B cell (primary cell): Measurements from ENCODE around the gene ARRB1. TPM values are rescaled to one million over a fixed set of nuclear protein-coding genes. Genes with fewer than 3 reads are reported as not detected.

Source experiments
- ATAC-seq: fragments of 200-7000 bp; cut with Tn5 transposase; one replicate; pipeline ENCODE4 v1.10.0; 2021; ENCODE audit warnings: low read depth, mild to moderate bottlenecking, moderate number of reproducible peaks, moderate library complexity
- CTCF ChIA-PET: fragments of 350-600 bp; sonication (Branson Sonifier 250); formaldehyde crosslinking; loops from one replicate; lab custom pipeline; 2021; ENCODE audit warnings: antibody characterized with exemption, inconsistent platforms; lab: Charles Lee
- POLR2A ChIA-PET: fragments of 350-600 bp; sonication (Branson Sonifier 250); formaldehyde crosslinking; loops from one replicate; lab custom pipeline; 2021; ENCODE audit warnings: antibody characterized with exemption; lab: Charles Lee
- DNase-seq: peaks from one replicate; pipeline ENCODE4 v3.0.0; 2013
- H2AFZ ChIP-seq: 2 replicates; pipeline ENCODE4 v1.6.1; 2012; ENCODE audit warnings: mild to moderate bottlenecking, low read depth, low read length; ENCODE audit not compliant: insufficient read depth, poor library complexity, severe bottlenecking
- H3K27ac ChIP-seq, 2 donors: 1 replicate in 1 of 2; 2 replicates in 1 of 2; pipeline ENCODE4 v1.5.1; 2012 to 2013; ENCODE audit warnings: low read length in 2 of 2, mild to moderate bottlenecking in 2 of 2, moderate library complexity in 1 of 2
- H3K27me3 ChIP-seq, 4 experiments: fragments of 200-600 bp in 1 of 4; sonication (generic) in 1 of 4; replicated peaks in 1 of 4; 1 replicate in 2 of 4; 2 replicates in 2 of 4; pipeline versions ENCODE4 v1.6.1 to v1.7.0; 2013 to 2016; ENCODE audit warnings: low read length in 3 of 4, mild to moderate bottlenecking in 2 of 4, mixed read lengths in 1 of 4, moderate library complexity in 1 of 4; ENCODE audit not compliant: insufficient read depth in 4 of 4, control insufficient read depth in 3 of 4; ENCODE audit errors: control extremely low read depth in 1 of 4
- H3K36me3 ChIP-seq, 2 experiments: replicated peaks in 1 of 2; 1 replicate in 1 of 2; 2 replicates in 1 of 2; pipeline versions ENCODE4 v1.6.1 to v1.7.1; 2013; ENCODE audit warnings: low read length in 1 of 2; ENCODE audit not compliant: insufficient read depth in 2 of 2, control insufficient read depth in 1 of 2; ENCODE audit errors: control extremely low read depth in 1 of 2, extremely low read depth in 1 of 2
- H3K4me1 ChIP-seq, 2 donors: fragments of 200-600 bp in 1 of 2; sonication (generic) in 1 of 2; 1 replicate in 1 of 2; 2 replicates in 1 of 2; pipeline versions ENCODE4 v1.5.1 to v1.6.1; 2013 to 2017; ENCODE audit warnings: low read length in 2 of 2; ENCODE audit not compliant: control insufficient read depth in 2 of 2, insufficient read depth in 2 of 2
- H3K4me2 ChIP-seq: replicated peaks from 2 replicates; pipeline ENCODE3; 2012; ENCODE audit warnings: mild to moderate bottlenecking, low read depth, low read length; ENCODE audit not compliant: poor library complexity, severe bottlenecking
- H3K4me3 ChIP-seq, 5 experiments: fragments of 200-600 bp in 1 of 5; sonication (generic) in 1 of 5; 1 replicate in 3 of 5; 2 replicates in 2 of 5; pipeline versions ENCODE4 v1.5.1 to v1.7.0; 2011 to 2016; ENCODE audit warnings: low read length in 4 of 5, mild to moderate bottlenecking in 4 of 5, low read depth in 2 of 5, control low read depth in 1 of 5, moderate library complexity in 1 of 5; ENCODE audit not compliant: insufficient read depth in 1 of 5; ENCODE audit errors: control extremely low read depth in 1 of 5, extremely low read depth in 1 of 5
- H3K79me2 ChIP-seq: fragments of 200-600 bp; sonication (generic); one replicate; pipeline ENCODE4 v1.6.0; 2016; ENCODE audit warnings: low read length; ENCODE audit not compliant: control insufficient read depth, insufficient read depth
- H3K9ac ChIP-seq: fragments of 200-600 bp; sonication (generic); 2 replicates; pipeline ENCODE4 v1.6.1; 2017; ENCODE audit warnings: mild to moderate bottlenecking, low read length, moderate library complexity
- H3K9me3 ChIP-seq, 3 donors: one replicate each; pipeline versions ENCODE4 v1.6.1 to v1.7.1; 2013; ENCODE audit warnings: low read length in 2 of 3; ENCODE audit not compliant: control insufficient read depth in 2 of 3, insufficient read depth in 1 of 3; ENCODE audit errors: control extremely low read depth in 1 of 3
- H4K20me1 ChIP-seq: 2 replicates; pipeline ENCODE4 v1.6.0; 2012; ENCODE audit warnings: mild to moderate bottlenecking, low read length; ENCODE audit not compliant: insufficient read depth, control insufficient read depth, poor library complexity, severe bottlenecking
- H3K27ac Mint-ChIP-seq: one replicate; pipeline ENCODE4 v1.8.0; 2021; ENCODE audit warnings: mixed read lengths
- H3K27me3 Mint-ChIP-seq: one replicate; pipeline ENCODE4 v1.8.0; 2021; ENCODE audit warnings: mixed read lengths
- H3K4me1 Mint-ChIP-seq: one replicate; pipeline ENCODE4 v1.8.0; 2021; ENCODE audit warnings: mixed read lengths
- H3K4me3 Mint-ChIP-seq: one replicate; pipeline ENCODE4 v1.8.0; 2021; ENCODE audit warnings: mixed read lengths
- H3K9me3 Mint-ChIP-seq: one replicate; pipeline ENCODE4 v1.8.0; 2022; ENCODE audit warnings: mixed read lengths; ENCODE audit not compliant: insufficient read depth
- EZH2 ChIP-seq: IDR thresholded peaks from 2 replicates; pipeline ENCODE4 v1.6.1; 2012; ENCODE audit warnings: borderline replicate concordance, low read depth, mild to moderate bottlenecking, moderate library complexity, low read length; ENCODE audit not compliant: insufficient read depth, poor library complexity, severe bottlenecking
- WGBS: methylation state at CpG from one replicate; pipeline ENCODE4 v1.1.5; 2013; ENCODE audit warnings: missing lambda C conversion rate; ENCODE audit not compliant: insufficient coverage; 5-methylcytosine and 5-hydroxymethylcytosine counted together
- intact Hi-C: fragments of 100-400 bp; cut with micrococcal nuclease; formaldehyde crosslinking; loops from one replicate; pipeline ENCODE4 v1.10.0; 2022
- polyA plus RNA-seq: library from polyadenylated mRNA; depleted of rRNA; stranded (reverse); fragments of >200 nt; gene quantifications from 2 replicates; pipeline ENCODE4 v1.2.3, GENCODE V29; 2012
- total RNA-seq, 2 donors: library from RNA; stranded (reverse); fragments of 120-200 nt in 1 of 2; gene quantifications; 1 replicate in 1 of 2; 2 replicates in 1 of 2; pipeline versions ENCODE4 v1.2.3 to v1.2.4, GENCODE V29; 2013 to 2022
- TF ChIP-seq, protein P1 (sequence below): fragments of 200-600 bp; IDR thresholded peaks from one replicate; pipeline ENCODE4 v1.8.0; 2022; ENCODE audit warnings: antibody characterized with exemption, mild to moderate bottlenecking

The ARRB1 gene
- total and polyA plus RNA-seq, 2 donors (not counting 1 experiment from before 2014, with no cell fraction given): 1.0 to 1.9 TPM

DNA sequence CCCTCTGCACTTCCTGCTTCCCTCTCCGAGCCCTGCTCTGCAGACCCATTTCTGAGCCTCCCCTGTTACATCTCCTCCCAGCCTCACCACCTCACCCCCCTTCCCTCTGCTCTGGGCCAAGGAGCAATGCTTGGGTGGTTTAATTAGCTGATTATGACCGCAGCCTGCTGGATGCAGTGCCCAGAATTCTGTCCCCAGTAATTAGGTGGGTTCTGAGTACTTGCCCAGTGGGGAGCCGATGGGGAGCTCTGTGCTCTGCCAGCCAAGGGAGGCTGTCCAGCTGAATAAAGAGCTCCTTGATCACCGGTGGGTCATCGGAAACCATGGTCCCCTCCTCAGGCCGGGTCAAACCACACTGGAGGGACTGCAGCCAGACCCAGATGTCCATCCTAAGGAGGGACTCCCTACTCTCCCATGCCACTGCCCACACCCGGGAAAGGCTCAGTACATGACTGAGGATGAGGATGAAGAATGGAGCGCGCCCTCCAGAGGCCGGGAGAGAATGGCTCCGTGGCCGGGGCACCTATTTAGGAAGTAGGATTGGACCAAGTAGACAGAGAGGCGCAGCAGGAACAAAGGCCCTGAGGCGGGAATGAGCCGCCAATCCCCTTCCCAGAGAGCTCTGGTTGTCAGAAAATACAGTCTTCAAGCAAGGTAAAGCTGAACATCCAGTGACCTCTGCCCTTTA lies 9.1 kb downstream of the ARRB1 start:
- intact Hi-C loops: no loop called here
- no peak overlapping the region for H3K4me3 ChIP-seq
- Mint-ChIP-seq H3K27me3 (no peaks in the 10 kb centered on the region), H3K9me3 (no peaks in the 10 kb centered on the region), H3K4me1 (peaks cover 47% of the 10 kb centered on the region), H3K27ac (peak overlapping the region; percentile 63), H3K4me3 (peak overlapping the region; percentile 44)
- H3K36me3 ChIP-seq: no peaks in the 10 kb centered on the region
- CTCF ChIA-PET: interaction anchor here (1.6 kb wide), 1 partner anchor 62 kb away, joined by 3 read pairs; no protein-coding TSS in a partner anchor
- no peak overlapping the region for H3K27ac ChIP-seq
- no peaks in the 10 kb centered on the region for H4K20me1 ChIP-seq
- H3K9me3 ChIP-seq: peaks cover 0 to 3% (median 0%) of the 10 kb centered on the region in 3 donors
- H3K9ac ChIP-seq: no peak overlapping the region
- ATAC-seq (no peak), DNase-seq (no peak)
- WGBS: 90% methylated on average over 11 of the region's 15 CpGs
- no peaks in the 10 kb centered on the region for H3K79me2 ChIP-seq
- no peak overlapping the region for H3K4me2 ChIP-seq
- H2AFZ ChIP-seq: no peak overlapping the region
- POLR2A ChIA-PET: no interaction called here
- peaks cover 31 to 34% of the 10 kb centered on the region in 2 donors for H3K4me1 ChIP-seq
- no peaks in the 10 kb centered on the region for H3K27me3 ChIP-seq
- no peak for TF ChIP-seq EZH2
- TF ChIP-seq, protein P1, sequence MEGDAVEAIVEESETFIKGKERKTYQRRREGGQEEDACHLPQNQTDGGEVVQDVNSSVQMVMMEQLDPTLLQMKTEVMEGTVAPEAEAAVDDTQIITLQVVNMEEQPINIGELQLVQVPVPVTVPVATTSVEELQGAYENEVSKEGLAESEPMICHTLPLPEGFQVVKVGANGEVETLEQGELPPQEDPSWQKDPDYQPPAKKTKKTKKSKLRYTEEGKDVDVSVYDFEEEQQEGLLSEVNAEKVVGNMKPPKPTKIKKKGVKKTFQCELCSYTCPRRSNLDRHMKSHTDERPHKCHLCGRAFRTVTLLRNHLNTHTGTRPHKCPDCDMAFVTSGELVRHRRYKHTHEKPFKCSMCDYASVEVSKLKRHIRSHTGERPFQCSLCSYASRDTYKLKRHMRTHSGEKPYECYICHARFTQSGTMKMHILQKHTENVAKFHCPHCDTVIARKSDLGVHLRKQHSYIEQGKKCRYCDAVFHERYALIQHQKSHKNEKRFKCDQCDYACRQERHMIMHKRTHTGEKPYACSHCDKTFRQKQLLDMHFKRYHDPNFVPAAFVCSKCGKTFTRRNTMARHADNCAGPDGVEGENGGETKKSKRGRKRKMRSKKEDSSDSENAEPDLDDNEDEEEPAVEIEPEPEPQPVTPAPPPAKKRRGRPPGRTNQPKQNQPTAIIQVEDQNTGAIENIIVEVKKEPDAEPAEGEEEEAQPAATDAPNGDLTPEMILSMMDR: no peak

DNA sequence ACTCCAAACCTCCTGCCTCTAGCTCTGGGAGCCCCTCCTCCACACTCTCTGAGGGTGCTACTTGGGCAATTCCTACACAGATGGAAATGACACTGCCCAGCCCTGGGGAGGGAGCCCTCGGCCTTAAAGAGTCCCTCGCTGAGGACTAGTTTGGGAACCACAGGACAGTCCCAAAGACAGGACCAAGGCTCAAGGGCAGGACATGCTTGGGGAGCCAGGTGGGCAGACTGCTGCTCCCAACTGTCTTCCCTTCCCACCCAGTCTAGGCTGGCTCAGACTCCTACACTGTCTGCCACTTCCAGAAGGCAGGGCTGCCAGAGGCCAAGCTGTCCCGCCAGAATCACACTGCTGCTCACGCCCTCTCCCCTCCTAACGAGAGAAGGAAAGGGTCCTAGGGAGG lies 9.8 kb downstream of the ARRB1 start:
- no peak overlapping the region for H3K27ac ChIP-seq
- ChIA-PET POLR2A (no interaction called here), CTCF (interaction anchor here (1.1 to 2.8 kb wide), 3 partner anchors 42 to 61 kb away, joined by 3 to 16 read pairs (median 3); no protein-coding TSS in a partner anchor)
- H3K79me2 ChIP-seq: no peaks in the 10 kb centered on the region
- no peaks in the 10 kb centered on the region for H4K20me1 ChIP-seq
- H3K4me2 ChIP-seq: no peak overlapping the region
- no peaks in the 10 kb centered on the region for H3K9me3 Mint-ChIP-seq
- no peaks in the 10 kb centered on the region for H3K27me3 ChIP-seq
- no peak for ATAC-seq
- H3K9ac ChIP-seq: no peak overlapping the region
- H3K36me3 ChIP-seq: no peaks in the 10 kb centered on the region
- no peak overlapping the region for H3K27ac Mint-ChIP-seq
- no peak for TF ChIP-seq EZH2
- TF ChIP-seq, protein P1: no peak
- peaks cover 0 to 3% (median 0%) of the 10 kb centered on the region in 3 donors for H3K9me3 ChIP-seq
- no peak overlapping the region for H2AFZ ChIP-seq
- peaks cover 31 to 34% of the 10 kb centered on the region in 2 donors for H3K4me1 ChIP-seq
- DNase-seq: no peak
- H3K4me1 Mint-ChIP-seq: peaks cover 46% of the 10 kb centered on the region
- no peaks in the 10 kb centered on the region for H3K27me3 Mint-ChIP-seq
- no peak overlapping the region for H3K4me3 Mint-ChIP-seq
- H3K4me3 ChIP-seq: no peak overlapping the region
- WGBS: 87% methylated on average over 5 of the region's 5 CpGs
- intact Hi-C loops: no loop called here
